NCI-H146 treated with DMSO at 0.1 percent for 48 hours (cell line): ENCODE measurements around the gene NTRK1.
A peak's percentile ranks its signal among the peaks of the same experiment; 100 is the strongest.

Experiments
- DNase-seq: peaks from one replicate; lab custom pipeline; 2025; ENCODE audit not compliant: unreplicated experiment; lab: John Stamatoyannopoulos, UW

Gene NTRK1

DNA sequence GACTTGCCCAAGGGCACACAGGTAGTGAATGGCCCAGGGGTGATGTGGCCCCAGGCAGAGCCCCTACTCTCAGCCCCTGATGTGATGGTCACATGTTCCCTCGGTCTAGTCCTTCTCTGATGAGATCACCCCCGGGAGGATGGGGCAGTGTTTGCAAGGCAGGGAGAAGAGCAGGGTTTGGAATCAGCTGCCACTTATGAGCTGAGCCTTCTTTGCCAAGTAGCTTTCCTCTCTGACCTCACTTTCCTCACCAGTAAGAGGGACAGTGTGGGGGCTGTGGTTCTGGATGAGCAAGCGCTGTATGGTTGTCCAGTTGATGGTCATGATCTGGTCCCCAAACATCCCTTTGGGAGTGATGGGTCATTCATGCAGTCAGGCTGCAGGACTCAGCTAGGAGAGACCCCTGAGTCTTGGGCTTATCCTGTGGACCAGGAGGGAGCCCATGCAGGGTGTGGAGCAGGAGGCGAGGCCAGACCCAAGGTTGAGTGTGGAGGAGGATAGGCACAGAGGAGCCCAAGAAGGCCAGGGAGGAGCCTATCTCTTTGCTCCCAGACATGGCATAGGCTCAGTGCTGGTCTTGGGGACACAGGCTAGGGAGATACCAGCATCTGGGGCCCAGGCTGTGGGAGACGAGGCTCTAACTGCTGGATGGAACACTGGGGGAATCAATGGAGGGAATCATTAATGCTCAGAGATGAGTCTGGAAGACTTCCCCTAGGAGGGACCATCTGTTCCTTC, 16.9 kb downstream of the NTRK1 start:
- no peak for DNase-seq

GRCh38 chr1:156879876-156880275, 19.2 kb downstream of the NTRK1 start:
- no peak for DNase-seq

DNA sequence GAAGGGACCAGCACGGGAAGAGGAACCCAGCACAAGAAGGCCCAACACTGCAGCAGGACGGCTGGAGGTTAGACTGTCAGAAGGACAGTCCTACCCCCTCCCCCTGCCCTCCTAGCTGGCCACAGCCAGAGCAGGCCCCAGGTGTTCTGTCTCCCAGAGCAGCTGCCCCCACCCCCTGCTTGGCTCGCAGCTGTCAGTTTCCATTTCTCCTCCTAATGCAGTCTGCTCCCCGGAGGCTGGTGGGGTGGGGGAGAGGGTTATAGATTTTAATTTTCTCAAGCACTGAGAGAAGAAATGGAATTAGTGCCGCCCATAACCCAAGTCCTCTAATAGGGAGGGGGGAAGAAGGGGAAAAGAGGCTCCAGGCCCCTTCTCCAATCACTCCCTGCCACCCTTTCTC, 19.8 kb downstream of the NTRK1 start:
- DNase-seq = no peak

DNA sequence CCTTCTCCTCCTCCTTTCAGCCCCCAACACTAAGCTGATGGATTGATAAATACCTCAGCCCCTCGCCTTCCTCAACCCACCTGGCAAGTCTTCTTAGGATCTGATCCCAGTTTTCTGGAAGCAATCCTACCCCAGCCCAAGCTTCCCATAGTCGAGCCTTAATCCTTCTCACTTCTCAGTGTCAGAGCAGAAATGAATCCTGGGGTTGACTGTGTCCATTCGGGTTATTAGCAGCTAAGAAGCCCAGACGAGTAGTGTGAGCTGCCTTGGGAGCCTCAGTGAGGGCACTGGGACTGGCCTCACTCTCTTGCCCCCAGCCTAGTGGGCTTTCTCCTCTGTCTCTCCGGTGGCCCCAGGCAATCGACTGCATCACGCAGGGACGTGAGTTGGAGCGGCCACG, 20.4 kb downstream of the NTRK1 start:
- DNase-seq = no peak

DNA sequence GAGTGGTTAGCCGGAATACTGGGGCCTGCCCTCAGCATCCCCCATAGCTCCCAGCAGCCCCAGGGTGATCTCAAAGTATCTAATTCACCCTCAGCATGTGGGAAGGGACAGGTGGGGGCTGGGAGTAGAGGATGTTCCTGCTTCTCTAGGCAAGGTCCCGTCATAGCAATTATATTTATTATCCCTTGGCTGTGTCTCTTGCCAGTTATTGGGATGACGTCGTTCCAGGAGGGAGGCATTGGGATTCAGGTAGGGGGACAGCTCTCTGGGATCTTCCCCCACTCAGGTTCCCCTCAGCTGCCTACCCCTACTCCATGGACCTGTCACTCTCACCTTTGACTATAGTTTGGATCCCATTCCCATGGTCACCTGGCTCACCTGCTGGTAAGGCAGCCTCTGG, 21.0 kb downstream of the NTRK1 start:
- no peak for DNase-seq

DNA sequence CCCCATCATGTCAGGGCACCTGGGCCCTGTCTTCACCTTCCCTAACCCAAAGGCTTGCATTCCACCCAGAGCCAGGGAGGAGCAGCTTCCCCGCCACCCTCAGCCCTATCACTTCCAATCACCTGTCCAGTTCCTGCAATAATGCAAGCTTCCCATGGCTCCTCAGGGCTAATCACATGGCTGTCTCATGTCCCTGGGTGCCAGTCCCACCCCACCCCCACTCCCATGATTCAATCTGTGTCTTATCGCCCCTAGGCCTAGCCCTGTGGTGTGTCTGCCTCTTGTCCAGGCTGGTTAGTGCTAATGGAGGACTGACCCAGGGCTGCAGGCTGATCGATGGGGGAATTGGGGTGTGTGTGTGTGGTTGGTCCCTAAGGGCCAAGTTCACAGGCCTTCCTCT, 21.9 kb downstream of the NTRK1 start:
- DNase-seq = no peak

GRCh38 chr1:156883919-156884318, 23.3 kb downstream of the NTRK1 start:
- DNase-seq = no peak

DNA sequence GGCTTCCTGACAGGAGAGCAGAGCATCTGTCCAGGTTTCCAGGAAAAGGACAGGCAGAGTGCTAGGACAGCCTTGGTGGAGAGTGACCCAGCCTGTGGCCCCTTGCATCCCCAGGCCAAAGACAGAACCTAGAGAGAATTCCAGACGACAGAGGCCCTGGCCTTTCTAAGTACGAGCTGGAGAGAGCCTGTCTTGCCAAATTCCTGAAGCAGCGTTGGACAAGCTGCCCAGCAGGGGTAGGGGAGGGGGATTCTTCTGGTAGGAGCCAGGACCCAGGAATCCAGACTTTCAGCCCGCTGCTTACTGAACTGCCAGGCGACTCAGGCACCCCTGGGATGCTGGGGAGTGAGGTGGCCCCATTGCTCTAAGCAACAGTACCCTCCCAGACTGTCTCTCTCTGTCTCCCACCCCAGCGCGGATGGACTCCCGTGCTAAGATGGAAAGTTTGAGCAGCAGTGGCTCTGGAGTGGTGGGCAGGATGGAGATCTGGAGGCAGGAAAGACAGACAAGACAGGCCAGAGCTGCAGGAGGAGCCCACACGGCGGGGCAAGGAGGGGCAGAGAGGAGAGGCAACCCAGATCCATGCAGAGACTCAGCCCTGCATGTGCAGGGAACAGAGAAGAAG, 24.0 kb downstream of the NTRK1 start:
- no peak for DNase-seq

GRCh38 chr1:156885314-156885713, 24.6 kb downstream of the NTRK1 start:
- no peak for DNase-seq

DNA sequence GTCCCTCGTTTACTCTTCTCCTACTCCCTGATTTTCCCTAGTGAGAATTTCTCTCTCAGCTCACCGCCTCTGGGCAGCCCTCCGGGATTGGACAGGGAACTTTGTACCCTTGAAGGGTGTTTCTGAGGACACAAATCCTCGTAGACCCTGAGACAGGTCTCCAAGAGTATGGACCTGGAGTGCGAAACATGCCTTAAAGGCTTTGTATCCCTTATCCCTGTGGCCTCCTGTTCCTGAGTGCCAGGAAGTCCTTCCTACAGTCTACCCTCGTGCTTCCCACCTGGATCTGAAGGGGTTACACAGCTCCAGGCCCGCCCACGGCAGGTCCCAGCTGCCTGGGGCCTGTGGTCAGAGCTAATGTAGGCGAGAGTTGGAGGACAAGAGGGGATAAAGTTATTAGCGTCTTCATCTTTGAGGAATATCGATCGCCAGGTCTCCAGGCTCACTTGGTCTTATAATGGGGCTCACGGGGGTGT, 25.3 kb downstream of the NTRK1 start:
- no peak for DNase-seq

GRCh38 chr1:156886583-156887281, 26.1 kb downstream of the NTRK1 start:
- no peak for DNase-seq

GRCh38 chr1:156887317-156887716, 26.7 kb downstream of the NTRK1 start:
- DNase-seq = no peak

DNA sequence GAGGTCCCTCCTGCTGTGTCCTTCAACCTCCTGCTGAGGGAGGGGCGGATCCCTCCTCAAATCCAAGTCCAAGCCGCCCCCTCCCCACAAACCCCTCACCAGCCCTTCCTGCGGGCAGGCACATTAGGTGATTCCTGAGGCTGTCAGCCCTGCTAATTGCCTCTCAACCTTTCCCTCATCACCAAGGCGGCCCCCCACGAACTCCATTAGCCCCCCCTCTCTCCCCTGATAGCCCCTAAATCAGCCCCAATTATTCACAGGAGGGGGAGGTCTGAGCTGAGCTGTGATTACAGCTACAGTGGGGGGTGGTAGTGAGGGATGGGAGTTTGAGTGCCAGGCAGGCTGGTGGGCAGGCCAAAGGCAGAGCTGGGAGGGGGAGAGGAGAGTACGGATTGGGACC, 27.1 kb downstream of the NTRK1 start:
- DNase-seq = no peak

DNA sequence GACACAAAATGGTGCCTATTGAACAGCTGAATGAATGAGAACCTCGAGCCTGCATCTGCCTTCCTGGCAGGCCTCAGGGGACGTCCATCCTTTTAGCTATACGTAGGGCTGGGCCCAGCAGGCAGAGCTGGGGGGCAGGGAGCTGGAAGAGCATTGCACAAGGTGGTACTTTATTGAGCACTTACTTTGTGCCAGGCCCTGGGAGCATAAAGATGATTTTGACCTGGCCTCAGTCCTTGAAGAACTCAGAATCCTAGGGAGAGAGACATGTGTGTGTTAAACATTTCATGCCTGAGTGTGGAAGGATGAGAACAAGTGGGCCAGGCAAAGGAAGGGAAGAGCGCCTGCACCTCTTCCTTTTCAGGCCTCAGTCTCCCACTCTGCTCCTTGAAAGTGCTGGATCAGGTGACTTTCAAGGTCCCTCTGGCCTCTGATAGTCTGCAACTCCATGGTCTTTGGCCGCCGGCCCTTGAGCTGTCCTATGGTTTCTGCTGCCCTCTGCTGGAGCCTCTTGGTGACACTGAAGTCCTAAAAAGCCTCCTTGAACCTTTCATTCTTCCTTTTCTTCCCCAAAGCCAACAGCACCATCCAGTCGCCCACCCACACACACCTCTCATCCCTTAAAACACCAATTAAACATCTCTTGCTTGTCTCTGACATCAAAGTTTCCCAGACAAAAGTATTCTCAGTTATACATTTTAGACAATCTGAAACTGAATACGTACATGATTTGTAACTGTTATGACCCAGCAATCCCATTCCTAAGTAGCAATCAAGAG, 29.3 kb downstream of the NTRK1 start:
- DNase-seq = peak; percentile 64

DNA sequence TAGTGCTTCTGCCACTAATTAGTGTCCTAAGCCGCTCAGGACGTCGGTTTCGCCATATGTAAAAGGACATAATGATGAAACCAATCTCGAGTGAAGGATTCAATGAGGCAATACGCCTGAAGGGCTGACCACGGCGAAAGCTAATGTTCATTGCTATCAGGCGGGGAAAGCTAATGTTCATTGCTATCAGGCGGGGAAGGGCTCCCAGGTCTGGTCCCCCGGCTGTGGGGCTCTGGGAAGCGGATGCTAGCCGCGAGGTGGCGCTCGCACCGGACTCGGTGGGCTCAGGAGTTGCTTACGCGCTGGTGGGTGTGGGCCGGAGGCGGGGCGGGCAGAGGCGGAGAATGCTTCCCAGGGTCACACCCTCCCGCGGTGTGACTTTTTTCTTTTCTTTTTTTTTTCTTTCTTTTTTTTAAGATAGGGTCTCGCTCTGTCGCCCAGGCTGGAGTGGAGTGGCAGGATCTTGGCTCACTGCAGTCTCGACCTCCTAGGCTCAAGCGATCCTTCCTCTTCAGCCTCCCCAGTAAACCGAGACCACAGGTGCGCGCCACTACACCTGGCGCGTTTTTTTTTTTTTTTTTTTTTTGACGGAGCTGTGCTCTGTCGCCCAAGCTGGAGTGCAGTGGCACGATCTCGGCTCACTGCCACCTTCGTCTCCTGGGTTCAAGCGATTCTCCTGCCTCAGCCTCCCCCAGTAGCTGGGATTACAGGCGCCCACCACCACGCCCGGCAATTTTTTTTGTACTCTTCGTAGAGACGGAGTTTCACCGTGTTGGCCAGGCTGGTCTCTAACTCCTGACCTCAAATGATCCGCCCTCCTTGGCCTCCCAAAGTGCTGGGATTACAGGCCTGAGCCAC, 31.8 kb downstream of the NTRK1 start:
- DNase-seq = peak; percentile 41

DNA sequence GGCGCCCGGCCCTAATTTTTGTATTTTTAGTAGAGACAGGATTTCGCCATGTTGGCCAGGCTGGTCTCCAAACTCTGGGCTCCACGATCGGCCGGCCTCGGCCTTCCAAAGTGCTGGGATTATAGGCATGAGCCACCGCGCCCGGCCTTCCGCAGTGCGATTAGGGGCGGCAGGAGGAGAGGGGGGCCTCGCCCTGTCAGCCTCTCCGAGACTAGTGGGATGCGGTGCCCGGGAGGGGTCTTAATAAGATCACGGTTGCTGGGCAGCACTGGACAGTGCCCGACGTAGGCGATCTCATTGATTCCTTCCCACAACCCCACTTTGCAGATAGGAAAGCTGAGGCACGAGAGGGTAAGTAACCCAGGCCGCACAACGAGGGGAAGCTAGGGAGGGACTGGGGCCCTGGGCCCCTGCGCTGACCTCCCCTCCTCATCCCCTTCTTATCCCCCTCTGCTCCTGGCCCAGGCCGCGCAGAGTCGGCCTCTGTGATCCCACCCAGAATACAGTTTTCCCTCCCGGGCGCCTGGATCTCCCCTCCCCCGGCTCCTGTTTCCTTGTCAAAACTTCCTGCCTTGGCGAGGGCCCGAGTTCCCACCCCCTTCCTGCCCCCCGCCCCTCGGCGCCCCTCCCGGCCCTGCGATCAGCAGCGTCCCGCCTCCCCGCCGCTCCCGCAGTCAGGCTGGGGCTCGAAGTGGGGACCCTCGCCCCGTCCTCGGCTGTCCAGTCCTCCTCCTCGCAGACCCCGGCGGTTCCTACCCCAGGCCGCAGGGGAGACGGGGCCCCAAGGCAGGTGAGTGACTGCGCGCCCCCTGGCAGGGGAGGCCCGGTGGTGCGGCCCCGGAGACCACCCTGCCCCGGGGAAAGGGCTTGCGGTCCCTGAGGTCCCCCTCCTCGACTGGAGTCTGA, 32.6 kb downstream of the NTRK1 start, which contains the start of gene PEAR1:
TSS of gene PEAR1 (plus strand) at position 671 of the 906 bp plus-strand sequence. CDS start 10,209 bp downstream, outside the sequence.
- DNase-seq = no peak

- DNase-seq = no peak
Measured at GRCh38 chr1:156894001-156894400, 33.3 kb downstream of the NTRK1 start.

- no peak for DNase-seq
Measured at GRCh38 chr1:156894711-156895454, 34.2 kb downstream of the NTRK1 start.

DNA sequence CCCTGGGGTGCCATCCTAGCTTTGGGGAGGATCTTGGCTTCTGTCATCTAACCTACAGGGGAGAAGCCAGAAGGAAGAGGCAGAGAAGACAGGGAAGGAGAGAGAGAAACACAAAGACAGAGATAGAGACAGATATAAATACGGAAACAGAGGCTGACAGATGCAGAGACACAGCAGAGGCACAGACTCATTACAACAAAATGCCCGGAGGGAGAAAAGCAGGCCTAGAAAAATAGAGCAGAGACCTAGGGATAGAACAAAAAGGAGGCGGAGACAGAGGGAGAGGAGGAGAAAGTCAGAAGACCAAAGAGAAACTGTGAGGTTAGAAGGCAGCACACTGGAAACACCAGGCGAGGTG, 34.8 kb downstream of the NTRK1 start:
- DNase-seq = no peak
